GM12891 (cell line): ENCODE data around the gene ATRNL1.

Source experiments
- POLR2AphosphoS5 ChIP-seq: IDR thresholded peaks from 2 replicates; pipeline ENCODE4 v1.6.1; 2011; ENCODE audit warnings: low read depth, low read length, control low read depth
- TAF1 ChIP-seq: IDR thresholded peaks from 2 replicates; pipeline ENCODE4 v1.6.1; 2011; ENCODE audit warnings: low read depth, low read length, control low read depth

DNA sequence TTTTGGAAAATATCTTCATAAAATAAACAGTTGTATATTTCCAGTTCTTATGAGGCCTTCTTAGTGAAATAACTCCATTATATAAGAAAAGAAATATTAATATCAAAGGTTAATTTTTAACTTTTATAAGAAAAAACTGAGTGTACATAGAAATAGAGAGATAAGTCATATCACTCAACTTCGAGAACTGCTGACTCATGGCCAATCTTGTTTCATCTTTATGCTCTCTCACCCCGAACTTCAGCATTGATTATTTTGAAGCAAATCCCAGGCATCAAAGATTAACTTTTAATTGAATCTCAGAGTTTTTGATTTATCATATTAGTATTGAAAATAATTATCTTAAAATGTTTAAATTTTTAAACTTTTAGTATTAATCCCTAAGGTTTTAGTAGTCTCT lies 652.8 kb downstream of the ATRNL1 start:
- TF ChIP-seq TAF1 (no peak), POLR2AphosphoS5 (no peak)
